H9 (cell line): ENCODE data around the gene SRRM3. TPM values are rescaled to one million over a fixed set of nuclear protein-coding genes. Genes with fewer than 3 reads are reported as not detected.

Experiments used
- DNase-seq: peaks from one replicate; pipeline ENCODE4 v3.0.0-alpha.2; 2017
- H2AFZ ChIP-seq: one replicate; pipeline ENCODE4 v1.6.1; 2013; ENCODE audit warnings: mild to moderate bottlenecking, low read length, control low read depth, moderate library complexity
- H2AK5ac ChIP-seq: 2 replicates; pipeline ENCODE4 v1.6.1; 2013; ENCODE audit warnings: low read length, control low read depth, mixed read lengths; ENCODE audit not compliant: insufficient read length
- H2BK120ac ChIP-seq: one replicate; pipeline ENCODE4 v1.6.1; 2013; ENCODE audit warnings: low read depth, mild to moderate bottlenecking, low read length, control low read depth, inconsistent platforms; ENCODE audit not compliant: poor library complexity, severe bottlenecking
- H2BK12ac ChIP-seq: 2 replicates; pipeline ENCODE4 v1.6.1; 2013; ENCODE audit warnings: low read length, control low read depth, mixed read lengths, low read depth; ENCODE audit not compliant: insufficient read length
- H2BK15ac ChIP-seq: 2 replicates; pipeline ENCODE4 v1.6.1; 2013; ENCODE audit warnings: low read depth, low read length, control low read depth
- H2BK20ac ChIP-seq: one replicate; pipeline ENCODE4 v1.6.1; 2013; ENCODE audit warnings: low read depth, mild to moderate bottlenecking, low read length, control low read depth, inconsistent platforms; ENCODE audit not compliant: poor library complexity, severe bottlenecking
- H2BK5ac ChIP-seq: 2 replicates; pipeline ENCODE4 v1.6.1; 2013; ENCODE audit warnings: low read length, control low read depth, mixed read lengths; ENCODE audit not compliant: insufficient read length
- H3K14ac ChIP-seq: 2 replicates; pipeline ENCODE4 v1.6.1; 2013; ENCODE audit warnings: low read length, control low read depth; ENCODE audit not compliant: insufficient read depth
- H3K18ac ChIP-seq: 2 replicates; pipeline ENCODE4 v1.6.1; 2013; ENCODE audit warnings: low read depth, mild to moderate bottlenecking, mixed read lengths, low read length, control low read depth; ENCODE audit not compliant: insufficient read length
- H3K23ac ChIP-seq: 2 replicates; pipeline ENCODE4 v1.6.1; 2013; ENCODE audit warnings: low read length, control low read depth, mixed read lengths, low read depth; ENCODE audit not compliant: insufficient read length
- H3K23me2 ChIP-seq: 2 replicates; pipeline ENCODE4 v1.6.1; 2013; ENCODE audit warnings: low read depth, mild to moderate bottlenecking, mixed read lengths, low read length, control low read depth; ENCODE audit not compliant: insufficient read length, poor library complexity, severe bottlenecking
- H3K27ac ChIP-seq: 2 replicates; pipeline ENCODE4 v1.5.1; 2013; ENCODE audit warnings: low read length, control low read depth, mixed read lengths, low read depth; ENCODE audit not compliant: insufficient read length
- H3K27me3 ChIP-seq: 2 replicates; pipeline ENCODE4 v1.6.1; 2013; ENCODE audit warnings: low read length, control low read depth, inconsistent platforms; ENCODE audit not compliant: insufficient read depth
- H3K4ac ChIP-seq: 2 replicates; pipeline ENCODE4 v1.6.1; 2013; ENCODE audit warnings: low read depth, mild to moderate bottlenecking, control low read depth, inconsistent platforms, low read length, moderate library complexity
- H3K4me1 ChIP-seq: 2 replicates; pipeline ENCODE4 v1.6.1; 2013; ENCODE audit warnings: low read length, control low read depth, inconsistent platforms; ENCODE audit not compliant: insufficient read depth
- H3K4me2 ChIP-seq: 2 replicates; pipeline ENCODE4 v1.6.1; 2013; ENCODE audit warnings: low read length, control low read depth, mixed read lengths; ENCODE audit not compliant: insufficient read length, insufficient read depth
- H3K56ac ChIP-seq: 2 replicates; pipeline ENCODE4 v1.6.1; 2013; ENCODE audit warnings: low read depth, mild to moderate bottlenecking, mixed read lengths, low read length, control low read depth; ENCODE audit not compliant: insufficient read length
- H3K79me1 ChIP-seq: 2 replicates; pipeline ENCODE4 v1.6.1; 2013; ENCODE audit warnings: low read depth, mild to moderate bottlenecking, moderate library complexity, low read length, control low read depth, inconsistent platforms; ENCODE audit not compliant: insufficient read depth, poor library complexity, severe bottlenecking
- H3K79me2 ChIP-seq: 2 replicates; pipeline ENCODE4 v1.6.1; 2013; ENCODE audit warnings: low read length, control low read depth, inconsistent platforms; ENCODE audit not compliant: insufficient read depth
- H3K9ac ChIP-seq: 2 replicates; pipeline ENCODE4 v1.6.1; 2013; ENCODE audit warnings: low read length, control low read depth, mixed read lengths; ENCODE audit not compliant: insufficient read length; ENCODE audit errors: extremely low read depth
- H3K9me3 ChIP-seq: one replicate; pipeline ENCODE4 v1.6.1; 2013; ENCODE audit warnings: low read depth, low read length, inconsistent platforms; ENCODE audit not compliant: control insufficient read depth
- H3T11ph ChIP-seq: one replicate; pipeline ENCODE4 v1.6.1; 2013; ENCODE audit warnings: mild to moderate bottlenecking, low read length, control low read depth, inconsistent platforms
- H4K20me1 ChIP-seq: one replicate; pipeline ENCODE4 v1.6.1; 2013; ENCODE audit not compliant: control insufficient read depth, insufficient read length, insufficient read depth
- H4K5ac ChIP-seq: 2 replicates; pipeline ENCODE4 v1.6.1; 2013; ENCODE audit warnings: low read depth, mild to moderate bottlenecking, mixed read lengths, low read length, control low read depth; ENCODE audit not compliant: insufficient read length
- H4K8ac ChIP-seq: replicated peaks from 2 replicates; pipeline ENCODE4 v1.6.1; 2013; ENCODE audit warnings: low read length, control low read depth, mixed read lengths, low read depth; ENCODE audit not compliant: insufficient read length
- H4K91ac ChIP-seq: 2 replicates; pipeline ENCODE4 v1.6.1; 2013; ENCODE audit warnings: low read depth, mild to moderate bottlenecking, moderate library complexity, mixed read lengths, low read length, control low read depth; ENCODE audit not compliant: insufficient read length
- H3K27ac Mint-ChIP-seq, 3 experiments: 2 replicates in 2 of 3; 3 replicates in 1 of 3; pipeline ENCODE4 v1.8.0; 2020 to 2021; ENCODE audit warnings: mixed read lengths in 3 of 3, mild to moderate bottlenecking in 1 of 3, moderate library complexity in 1 of 3
- H3K27me3 Mint-ChIP-seq: 2 replicates; pipeline ENCODE4 v1.8.0; 2021; ENCODE audit warnings: low read depth, mild to moderate bottlenecking, moderate library complexity, mixed read lengths
- H3K36me3 Mint-ChIP-seq, 3 experiments: 2 replicates in 2 of 3; 3 replicates in 1 of 3; pipeline ENCODE4 v1.8.0; 2020 to 2021; ENCODE audit warnings: low read depth in 3 of 3, mixed read lengths in 3 of 3; ENCODE audit not compliant: insufficient read depth in 1 of 3
- H3K4me1 Mint-ChIP-seq, 2 experiments: 2 replicates each; pipeline ENCODE4 v1.8.0; 2020; ENCODE audit warnings: mixed read lengths in 2 of 2
- H3K4me3 Mint-ChIP-seq, 2 experiments: 2 replicates in 1 of 2; 3 replicates in 1 of 2; pipeline ENCODE4 v1.8.0; 2020 to 2021; ENCODE audit warnings: mild to moderate bottlenecking in 2 of 2, mixed read lengths in 2 of 2, moderate library complexity in 1 of 2
- H3K9me3 Mint-ChIP-seq, 2 experiments: 2 replicates in 1 of 2; 3 replicates in 1 of 2; pipeline ENCODE4 v1.8.0; 2020; ENCODE audit warnings: mild to moderate bottlenecking in 2 of 2, mixed read lengths in 2 of 2, moderate library complexity in 1 of 2
- WGBS: extraction: QIAGEN DNeasy Blood & Tissue Kit; methylation state at CpG from one replicate; pipeline ENCODE4 v1.1.7; 2013; ENCODE audit warnings: missing lambda C conversion rate, low lambda C conversion rate, mixed read lengths; ENCODE audit not compliant: insufficient read length; ENCODE audit errors: extremely low coverage; 5-methylcytosine and 5-hydroxymethylcytosine counted together
- total RNA-seq: library from RNA; stranded (reverse); gene quantifications from 2 replicates; pipeline ENCODE4 v1.2.1, GENCODE V29; 2021
- TF ChIP-seq, protein P1 (sequence below): fragments of 200-600 bp; sonication (generic); conservative IDR thresholded peaks from 3 replicates; pipeline ENCODE4 v1.8.0; 2021; ENCODE audit warnings: antibody characterized with exemption, mild to moderate bottlenecking

Gene SRRM3
- total RNA-seq, 1 experiment from 2014 or later, result 11.0 TPM

DNA sequence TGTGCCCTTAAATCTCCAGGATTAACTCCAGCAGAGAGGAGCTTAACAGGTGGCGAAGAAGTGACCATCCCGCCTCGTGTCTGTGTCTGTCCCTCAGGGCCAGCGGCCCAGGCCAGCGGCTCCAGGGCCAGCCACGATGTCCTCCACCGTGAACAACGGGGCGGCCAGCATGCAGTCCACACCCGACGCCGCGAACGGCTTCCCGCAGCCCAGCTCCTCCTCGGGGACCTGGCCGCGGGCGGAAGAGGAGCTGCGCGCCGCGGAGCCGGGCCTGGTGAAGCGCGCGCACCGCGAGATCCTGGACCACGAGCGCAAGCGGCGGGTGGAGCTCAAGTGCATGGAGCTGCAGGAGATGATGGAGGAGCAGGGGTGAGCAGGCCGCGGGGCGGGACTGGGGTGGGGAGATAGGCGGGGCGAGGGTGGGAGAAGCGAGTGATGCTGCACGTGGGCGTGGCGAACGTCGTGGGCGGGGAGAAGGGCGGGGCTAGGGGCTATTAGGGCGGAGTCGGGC is 33.3 kb downstream of the SRRM3 start:
- peak overlapping the region in 1 of 3 experiments; percentile 80; a peak in 1 of 7 replicates for H3K27ac Mint-ChIP-seq
- H3K27me3 Mint-ChIP-seq, result peaks cover 6% of the 10 kb centered on the region
- no peak overlapping the region for H3K27ac ChIP-seq
- H3T11ph ChIP-seq, result no peak overlapping the region
- H4K20me1 ChIP-seq, result no peaks in the 10 kb centered on the region
- no peaks in the 10 kb centered on the region; a peak in 2 of 5 replicates for H3K9me3 Mint-ChIP-seq
- peaks cover 55 to 66% of the 10 kb centered on the region in 2 experiments for H3K4me1 Mint-ChIP-seq
- H3K23ac ChIP-seq, result no peak overlapping the region
- H3K23me2 ChIP-seq, result peaks cover 5% of the 10 kb centered on the region
- H3K36me3 Mint-ChIP-seq, result no peaks in the 10 kb centered on the region
- no peak overlapping the region for H2AFZ ChIP-seq
- H3K79me1 ChIP-seq, result no peaks in the 10 kb centered on the region
- no CpG with 5 or more reads among the region's 48 CpGs for WGBS
- no peak overlapping the region; the same call in none of the 2 replicates for H3K4ac ChIP-seq
- peak overlapping the region; percentile 52 for H3K9ac ChIP-seq
- H3K79me2 ChIP-seq, result no peaks in the 10 kb centered on the region
- H4K8ac ChIP-seq, result no peak overlapping the region
- peaks cover 20% of the 10 kb centered on the region for H3K4me1 ChIP-seq
- H2AK5ac ChIP-seq, result no peak overlapping the region
- no peak overlapping the region for H4K91ac ChIP-seq
- H2BK12ac ChIP-seq, result peak overlapping the region; percentile 51
- H3K4me2 ChIP-seq, result peak overlapping the region; percentile 83
- no peak overlapping the region for H2BK5ac ChIP-seq
- H2BK20ac ChIP-seq, result no peak overlapping the region
- H3K9me3 ChIP-seq, result no peaks in the 10 kb centered on the region
- H4K5ac ChIP-seq, result no peak overlapping the region
- no peak overlapping the region for H3K56ac ChIP-seq
- H3K4me3 Mint-ChIP-seq, result peak overlapping the region; percentile 55 to 74
- peak overlapping the region; percentile 75 for H3K18ac ChIP-seq
- peak; percentile 97 for DNase-seq
- peak overlapping the region; percentile 91 for H3K14ac ChIP-seq
- no peak overlapping the region for H2BK15ac ChIP-seq
- TF ChIP-seq, protein P1, sequence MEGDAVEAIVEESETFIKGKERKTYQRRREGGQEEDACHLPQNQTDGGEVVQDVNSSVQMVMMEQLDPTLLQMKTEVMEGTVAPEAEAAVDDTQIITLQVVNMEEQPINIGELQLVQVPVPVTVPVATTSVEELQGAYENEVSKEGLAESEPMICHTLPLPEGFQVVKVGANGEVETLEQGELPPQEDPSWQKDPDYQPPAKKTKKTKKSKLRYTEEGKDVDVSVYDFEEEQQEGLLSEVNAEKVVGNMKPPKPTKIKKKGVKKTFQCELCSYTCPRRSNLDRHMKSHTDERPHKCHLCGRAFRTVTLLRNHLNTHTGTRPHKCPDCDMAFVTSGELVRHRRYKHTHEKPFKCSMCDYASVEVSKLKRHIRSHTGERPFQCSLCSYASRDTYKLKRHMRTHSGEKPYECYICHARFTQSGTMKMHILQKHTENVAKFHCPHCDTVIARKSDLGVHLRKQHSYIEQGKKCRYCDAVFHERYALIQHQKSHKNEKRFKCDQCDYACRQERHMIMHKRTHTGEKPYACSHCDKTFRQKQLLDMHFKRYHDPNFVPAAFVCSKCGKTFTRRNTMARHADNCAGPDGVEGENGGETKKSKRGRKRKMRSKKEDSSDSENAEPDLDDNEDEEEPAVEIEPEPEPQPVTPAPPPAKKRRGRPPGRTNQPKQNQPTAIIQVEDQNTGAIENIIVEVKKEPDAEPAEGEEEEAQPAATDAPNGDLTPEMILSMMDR, result no peak
- no peaks in the 10 kb centered on the region for H3K27me3 ChIP-seq
- H2BK120ac ChIP-seq, result no peak overlapping the region
